GM10266 (cell line): ENCODE measurements around the gene PHC1.
A peak's percentile ranks its signal among the peaks of the same experiment; 100 is the strongest.

Experiments
- DNase-seq: peaks from one replicate; pipeline ENCODE4 v3.0.0; 2012; ENCODE audit errors: extremely low spot score
- TF ChIP-seq, protein P1 (sequence below): IDR thresholded peaks from 2 replicates; pipeline ENCODE4 v1.5.1; 2012; ENCODE audit warnings: mild to moderate bottlenecking, low read depth; ENCODE audit not compliant: control insufficient read depth, insufficient read depth; ENCODE audit errors: missing control alignments

The PHC1 gene

DNA sequence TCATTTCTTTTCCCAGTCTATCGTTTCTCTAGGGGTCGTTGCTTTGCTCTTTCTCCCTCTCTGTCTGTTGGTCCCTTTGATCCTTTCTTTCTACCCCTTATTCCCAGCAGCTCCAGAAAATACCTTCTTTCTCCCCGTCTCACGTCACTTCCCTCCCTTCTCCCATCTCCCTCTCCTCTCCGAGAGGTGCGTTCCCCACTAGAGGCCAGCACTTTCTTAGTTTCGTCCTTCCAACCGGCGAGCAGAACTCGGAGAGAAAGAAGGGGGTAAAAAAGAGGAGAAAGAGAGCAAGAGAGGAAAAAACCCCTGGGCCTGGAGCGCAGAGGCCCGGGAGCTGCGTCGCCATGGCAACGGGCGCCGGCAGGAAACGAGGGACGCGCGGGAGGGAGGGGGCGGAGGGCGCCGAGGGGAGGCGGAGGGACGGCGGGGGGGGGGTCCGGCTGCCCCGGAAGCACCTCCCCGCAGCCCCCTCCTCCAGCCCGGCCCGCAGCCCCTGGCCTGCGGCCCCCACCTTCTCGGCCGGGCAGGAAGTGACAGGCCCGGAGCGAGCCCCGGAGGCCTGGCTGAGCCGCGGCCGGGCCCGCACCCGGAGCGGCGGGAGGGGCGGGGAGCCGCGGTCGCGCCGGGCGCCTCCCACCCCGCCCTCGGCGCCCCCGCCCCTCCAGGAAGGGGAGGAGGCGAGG is at the start of gene PHC1:
TSS of gene PHC1 (plus strand) at position 477 of the 683 bp plus-strand sequence. CDS start 3,169 bp downstream, outside the sequence.
- TF ChIP-seq, protein P1, sequence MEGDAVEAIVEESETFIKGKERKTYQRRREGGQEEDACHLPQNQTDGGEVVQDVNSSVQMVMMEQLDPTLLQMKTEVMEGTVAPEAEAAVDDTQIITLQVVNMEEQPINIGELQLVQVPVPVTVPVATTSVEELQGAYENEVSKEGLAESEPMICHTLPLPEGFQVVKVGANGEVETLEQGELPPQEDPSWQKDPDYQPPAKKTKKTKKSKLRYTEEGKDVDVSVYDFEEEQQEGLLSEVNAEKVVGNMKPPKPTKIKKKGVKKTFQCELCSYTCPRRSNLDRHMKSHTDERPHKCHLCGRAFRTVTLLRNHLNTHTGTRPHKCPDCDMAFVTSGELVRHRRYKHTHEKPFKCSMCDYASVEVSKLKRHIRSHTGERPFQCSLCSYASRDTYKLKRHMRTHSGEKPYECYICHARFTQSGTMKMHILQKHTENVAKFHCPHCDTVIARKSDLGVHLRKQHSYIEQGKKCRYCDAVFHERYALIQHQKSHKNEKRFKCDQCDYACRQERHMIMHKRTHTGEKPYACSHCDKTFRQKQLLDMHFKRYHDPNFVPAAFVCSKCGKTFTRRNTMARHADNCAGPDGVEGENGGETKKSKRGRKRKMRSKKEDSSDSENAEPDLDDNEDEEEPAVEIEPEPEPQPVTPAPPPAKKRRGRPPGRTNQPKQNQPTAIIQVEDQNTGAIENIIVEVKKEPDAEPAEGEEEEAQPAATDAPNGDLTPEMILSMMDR, result peak; percentile 40
- DNase-seq, result peak; percentile 92

DNA sequence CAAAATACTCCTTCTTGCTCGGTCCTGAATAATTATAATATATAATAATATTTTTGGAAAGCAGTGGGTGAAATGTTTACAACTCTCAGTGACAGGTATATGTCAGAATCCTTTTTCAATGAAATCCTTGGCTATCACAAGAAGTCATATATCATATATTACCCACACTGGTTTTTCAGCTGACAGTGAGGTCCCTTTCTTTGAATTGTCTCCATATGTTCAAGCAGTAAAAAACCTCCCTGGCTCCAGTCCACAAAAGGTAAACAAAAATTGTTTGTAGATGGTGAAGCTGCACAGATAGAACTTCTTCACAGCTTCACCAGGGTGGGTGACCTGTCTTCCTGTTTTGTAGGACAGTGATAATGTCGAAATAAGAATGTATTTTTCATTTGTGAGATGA is 47.9 kb upstream of the PHC1 start:
- no peak for DNase-seq
- TF ChIP-seq, protein P1, result no peak

DNA sequence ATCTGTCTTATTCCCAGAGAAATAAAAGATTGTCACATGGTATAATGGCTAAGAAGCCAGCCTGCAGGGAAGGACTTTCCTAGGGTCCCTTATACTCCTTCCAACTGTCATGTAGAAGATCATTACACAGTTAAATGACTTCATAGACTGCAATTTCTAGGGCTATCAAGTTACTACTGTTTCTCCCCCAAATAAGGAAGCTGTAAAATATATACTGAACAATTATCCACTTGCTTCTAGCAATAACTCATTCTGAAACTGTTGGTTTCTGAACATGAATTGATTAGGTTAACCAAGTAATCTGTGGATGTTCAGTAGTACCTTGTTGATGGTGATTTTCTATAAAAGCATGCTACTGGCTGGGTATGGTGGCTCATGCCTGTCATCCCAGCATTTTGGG is 47.3 kb upstream of the PHC1 start:
- TF ChIP-seq, protein P1, result no peak

GRCh38 chr12:8867786-8868185 is 46.5 kb upstream of the PHC1 start:
- DNase-seq, result no peak
- TF ChIP-seq, protein P1, result no peak

More for the DNA sequence above, 47.3 kb upstream of the PHC1 start:
- DNase-seq, result no peak

- TF ChIP-seq, protein P1, result no peak
- DNase-seq, result no peak
These were observed 43.7 kb upstream of the PHC1 start for GRCh38 chr12:8870586-8870985.

DNA sequence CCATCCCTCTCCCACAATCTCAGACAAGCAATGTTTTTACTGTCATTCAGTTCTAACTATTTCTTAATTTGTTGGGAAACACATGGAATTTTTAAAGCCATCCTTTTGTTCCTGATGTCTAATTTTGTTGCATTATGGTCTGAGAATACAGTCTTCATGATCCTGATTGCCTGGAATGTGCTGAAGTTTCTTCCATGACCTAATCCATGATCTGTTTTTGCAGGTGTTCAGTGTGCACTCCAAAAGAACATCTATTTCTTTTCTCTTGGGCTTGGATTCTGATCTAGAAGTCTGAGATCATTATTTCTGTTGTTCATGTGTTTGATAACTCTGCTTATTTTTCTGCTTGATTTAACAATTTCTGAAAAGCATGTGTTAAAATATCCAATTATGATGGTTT is 43.2 kb upstream of the PHC1 start:
- DNase-seq, result no peak

DNA sequence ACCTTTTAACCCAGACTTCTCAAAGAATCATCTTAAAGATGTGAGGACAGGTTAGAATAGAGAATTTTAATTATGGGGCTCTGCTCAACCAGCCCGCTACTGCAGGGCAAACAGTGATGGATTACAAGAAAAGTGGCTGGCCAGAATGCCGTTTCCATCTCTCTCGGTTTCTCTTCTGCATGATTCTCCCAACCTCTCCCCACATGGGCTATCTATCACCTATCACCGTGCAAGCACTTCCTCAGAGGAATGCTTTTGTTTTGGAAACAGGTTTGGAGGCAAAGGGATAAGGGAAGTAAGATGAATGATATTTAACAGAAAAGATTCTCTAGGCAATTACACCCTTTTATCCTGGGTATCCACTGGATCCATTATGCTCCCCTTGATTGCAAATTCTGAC is 37.4 kb upstream of the PHC1 start:
- DNase-seq, result no peak
- TF ChIP-seq, protein P1, result no peak

More for the DNA sequence above, 43.2 kb upstream of the PHC1 start:
- TF ChIP-seq, protein P1, result no peak
